Measurements from ENCODE around the gene RHEB. TPM values are rescaled to one million over a fixed set of nuclear protein-coding genes. Genes with fewer than 3 reads are reported as not detected.

RHEB gene
- total and polyA plus RNA-seq, 8 donors: 18.5 to 141 (median 84.2) TPM

GRCh38 chr7:151420144-151420543 is 99.6 kb downstream of the RHEB start:
- no peak for DNase-seq
- Histone ChIP-seq H3K9me3 (peaks cover 0 to 27% (median 10%) of the 10 kb centered on the region in 4 donors), H3K27ac (no peak overlapping the region), H3K4me3 (no peak overlapping the region), H3K36me3 (no peaks in the 10 kb centered on the region), H3K27me3 (no peaks in the 10 kb centered on the region), H3K4me1 (peaks cover 0 to 12% (median 0%) of the 10 kb centered on the region in 4 donors)
- TF ChIP-seq CTCF (IDR thresholded peaks at IDR 0.05) (no peak), EP300 (IDR thresholded peaks at IDR 0.05) (no peak), POLR2A (IDR thresholded peaks at IDR 0.05) (no peak), POLR2AphosphoS5 (IDR thresholded peaks at IDR 0.05) (no peak)
- WGBS, 5 donors: 35 to 67% (median 55%) methylated on average over 5 of the region's 5 CpGs
- intact Hi-C loops (cut with DNase I; ENCODE audit: low total_unique reads): no loop called here

- Histone ChIP-seq H3K27me3 (peaks cover 0 to 8% (median 0%) of the 10 kb centered on the region in 3 donors), H3K36me3 (no peaks in the 10 kb centered on the region), H3K4me1 (peaks cover 0 to 12% (median 0%) of the 10 kb centered on the region in 4 donors), H3K4me3 (no peak overlapping the region), H3K27ac (peak overlapping the region in 2 of 5 donors; percentile 28 to 44), H3K9me3 (peaks cover 0 to 19% (median 6%) of the 10 kb centered on the region in 4 donors)
- DNase-seq: peak in 1 of 2 donors; percentile 48
- TF ChIP-seq POLR2A (IDR thresholded peaks at IDR 0.05) (no peak), POLR2AphosphoS5 (IDR thresholded peaks at IDR 0.05) (no peak), CTCF (IDR thresholded peaks at IDR 0.05) (no peak), EP300 (IDR thresholded peaks at IDR 0.05) (no peak)
- 59 to 68% (median 60%) methylated on average over 11 of the region's 11 CpGs for WGBS, 5 donors
- intact Hi-C loops (cut with DNase I; ENCODE audit: low total_unique reads): no loop called here
Measured at GRCh38 chr7:151416941-151417315, 102.8 kb downstream of the RHEB start.

GRCh38 chr7:151416112-151416940 is 103.4 kb downstream of the RHEB start:
- Histone ChIP-seq H3K4me3 (no peak overlapping the region), H3K9me3 (peaks cover 0 to 16% (median 6%) of the 10 kb centered on the region in 4 donors), H3K4me1 (peaks cover 0 to 12% (median under 1%) of the 10 kb centered on the region in 4 donors), H3K36me3 (no peaks in the 10 kb centered on the region), H3K27ac (peak overlapping the region in 2 of 5 donors; percentile 28 to 44), H3K27me3 (peaks cover 0 to 14% (median 2%) of the 10 kb centered on the region in 3 donors)
- TF ChIP-seq POLR2A (IDR thresholded peaks at IDR 0.05): no peak
- no peak for TF ChIP-seq EP300 (IDR thresholded peaks at IDR 0.05)
- no peak for TF ChIP-seq POLR2AphosphoS5 (IDR thresholded peaks at IDR 0.05)
- WGBS, 5 donors: 65 to 73% (median 69%) methylated on average over 10 of the region's 10 CpGs
- DNase-seq: no peak
- intact Hi-C loops (cut with DNase I; ENCODE audit: low total_unique reads): no loop called here

Small RNA genes within 50 kb of the gene (small RNA-seq; reads per million reads assigned to genes)
- gene MIR3907 (0 reads per million in 4 donors), gene RN7SL76P (0 reads per million in 4 donors)

Other genes with a start within 250 kb of the RHEB start
- gene NUB1, start 178.1 kb downstream of the RHEB start, total RNA-seq: 100 to 1,000 TPM in 1 of 5 donors, 10 to 100 TPM in 4; 16.3 to 121 (median 40.0) TPM
- gene NUB1, start 178.1 kb downstream of the RHEB start, polyA plus RNA-seq: 10 to 100 TPM; 22.2 to 31.6 (median 26.5) TPM
- 10 to 100 TPM in 1 of 5 donors, 1 to 10 TPM in 4; 1.2 to 15.8 (median 6.2) TPM for gene WDR86, start 109.9 kb downstream of the RHEB start, total RNA-seq
- gene WDR86, start 109.9 kb downstream of the RHEB start, polyA plus RNA-seq: 1 to 10 TPM; 2.2 to 7.5 (median 4.1) TPM
- not detected for gene CRYGN, start 79.8 kb downstream of the RHEB start, total RNA-seq
- not detected for gene CRYGN, start 79.8 kb downstream of the RHEB start, polyA plus RNA-seq

Measured in stomach (tissue), 9 donors.